Choroid plexus epithelial cell (primary cell): ENCODE data around the gene PDCD11.

ENCODE experiments used
- DNase-seq: peaks from one replicate; pipeline ENCODE4 v3.0.0-alpha.2; 2010; ENCODE audit warnings: low read depth
- H3K4me3 ChIP-seq: 2 replicates; pipeline ENCODE4 v1.5.1; 2011; ENCODE audit warnings: low read depth, mild to moderate bottlenecking, control low read depth, low read length, moderate library complexity
- CTCF ChIP-seq: conservative IDR thresholded peaks from 2 replicates; pipeline ENCODE4 v1.5.1; 2011; ENCODE audit warnings: low read depth, mild to moderate bottlenecking, control low read depth, inconsistent platforms, low read length, moderate library complexity

PDCD11 gene

GRCh38 chr10:103439776-103440175 lies 43.4 kb downstream of the PDCD11 start:
- no peak overlapping the region for H3K4me3 ChIP-seq
- DNase-seq, result no peak
- no peak for TF ChIP-seq CTCF

DNA sequence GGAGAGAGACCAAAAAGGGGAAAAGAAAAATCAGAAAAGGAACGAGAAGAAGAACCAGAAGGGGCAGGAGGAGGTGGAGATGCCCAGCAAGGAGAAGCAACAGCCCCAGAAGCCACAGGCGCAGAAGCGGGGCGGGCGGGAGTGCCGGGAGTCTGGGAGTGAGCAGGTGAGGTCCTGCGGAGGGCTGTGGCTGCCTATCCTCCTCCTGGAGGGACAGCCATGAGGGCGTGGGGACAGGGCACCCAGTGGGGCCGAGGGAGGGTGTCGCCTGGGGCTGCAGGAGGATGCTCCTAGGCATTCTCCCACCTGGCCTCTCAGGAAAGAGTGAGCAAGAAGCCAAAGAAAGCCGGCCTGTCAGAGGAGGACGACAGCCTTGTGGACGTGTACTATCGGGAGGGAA lies 44.0 kb downstream of the PDCD11 start:
- no peak for DNase-seq
- TF ChIP-seq CTCF, result no peak
- no peak overlapping the region for H3K4me3 ChIP-seq

- TF ChIP-seq CTCF, result no peak
- no peak overlapping the region for H3K4me3 ChIP-seq
- peak; percentile 25 for DNase-seq
Observed at GRCh38 chr10:103441206-103441605, 44.8 kb downstream of the PDCD11 start.

DNA sequence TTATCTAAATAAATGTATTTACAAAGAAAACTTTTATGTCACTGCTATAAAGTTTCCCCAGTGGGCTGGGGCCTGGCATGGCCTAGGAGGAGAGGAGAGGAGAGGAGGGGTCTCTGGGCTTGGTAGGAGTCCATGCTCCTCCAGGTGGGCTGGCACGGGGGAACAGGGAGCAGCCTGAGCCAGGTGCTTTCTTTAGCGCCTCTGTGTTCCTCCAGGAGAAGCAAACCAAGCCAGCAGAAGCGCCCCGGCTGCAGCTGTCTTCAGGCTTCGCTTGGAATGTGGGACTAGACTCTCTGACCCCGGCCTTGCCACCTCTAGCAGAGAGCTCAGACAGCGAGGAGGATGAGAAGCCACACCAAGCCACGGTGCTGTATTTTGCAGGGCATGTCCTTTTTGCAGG lies 45.2 kb downstream of the PDCD11 start:
- no peak for TF ChIP-seq CTCF
- no peak overlapping the region for H3K4me3 ChIP-seq
- DNase-seq, result no peak

- no peak overlapping the region for H3K4me3 ChIP-seq
- DNase-seq, result peak; percentile 85
- no peak for TF ChIP-seq CTCF
Observed at GRCh38 chr10:103442031-103442461, 45.6 kb downstream of the PDCD11 start.

GRCh38 chr10:103443475-103444185 lies 47.2 kb downstream of the PDCD11 start:
- no peak overlapping the region for H3K4me3 ChIP-seq
- no peak for DNase-seq
- no peak for TF ChIP-seq CTCF

DNA sequence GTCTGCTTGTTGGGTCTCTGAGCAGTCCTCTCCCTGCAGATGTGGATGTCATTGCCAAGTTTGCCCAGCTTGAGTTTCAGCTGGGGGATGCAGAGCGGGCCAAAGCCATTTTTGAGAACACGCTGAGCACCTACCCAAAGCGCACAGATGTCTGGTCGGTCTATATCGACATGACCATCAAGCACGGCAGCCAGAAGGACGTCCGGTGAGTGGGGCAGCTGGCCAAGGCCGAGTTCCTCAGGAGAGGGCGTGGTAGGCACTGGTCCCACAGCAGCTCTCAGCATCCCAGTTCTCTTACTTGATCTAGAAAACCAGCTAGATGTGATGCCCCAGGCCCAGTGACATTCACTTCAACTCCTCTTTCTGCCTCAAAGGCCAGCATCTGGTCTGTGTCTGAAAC lies 48.1 kb downstream of the PDCD11 start:
- no peak for DNase-seq
- TF ChIP-seq CTCF, result no peak
- no peak overlapping the region for H3K4me3 ChIP-seq
